M059J (cell line): ENCODE measurements around the gene CLK4. TPM values are rescaled to one million over a fixed set of nuclear protein-coding genes. Genes with fewer than 3 reads are reported as not detected.

ENCODE experiments used
- DNase-seq: peaks from one replicate; pipeline ENCODE4 v3.0.0-alpha.2; 2012; ENCODE audit warnings: low read depth
- total RNA-seq: library from RNA; depleted of rRNA; stranded (reverse); fragments of >200 nt; shearing (Covaris generic); gene quantifications from 2 replicates; pipeline ENCODE4 v1.2.3, GENCODE V29; 2014

The CLK4 gene
- total RNA-seq, 1 experiment from 2014 or later, result 6.6 TPM

DNA sequence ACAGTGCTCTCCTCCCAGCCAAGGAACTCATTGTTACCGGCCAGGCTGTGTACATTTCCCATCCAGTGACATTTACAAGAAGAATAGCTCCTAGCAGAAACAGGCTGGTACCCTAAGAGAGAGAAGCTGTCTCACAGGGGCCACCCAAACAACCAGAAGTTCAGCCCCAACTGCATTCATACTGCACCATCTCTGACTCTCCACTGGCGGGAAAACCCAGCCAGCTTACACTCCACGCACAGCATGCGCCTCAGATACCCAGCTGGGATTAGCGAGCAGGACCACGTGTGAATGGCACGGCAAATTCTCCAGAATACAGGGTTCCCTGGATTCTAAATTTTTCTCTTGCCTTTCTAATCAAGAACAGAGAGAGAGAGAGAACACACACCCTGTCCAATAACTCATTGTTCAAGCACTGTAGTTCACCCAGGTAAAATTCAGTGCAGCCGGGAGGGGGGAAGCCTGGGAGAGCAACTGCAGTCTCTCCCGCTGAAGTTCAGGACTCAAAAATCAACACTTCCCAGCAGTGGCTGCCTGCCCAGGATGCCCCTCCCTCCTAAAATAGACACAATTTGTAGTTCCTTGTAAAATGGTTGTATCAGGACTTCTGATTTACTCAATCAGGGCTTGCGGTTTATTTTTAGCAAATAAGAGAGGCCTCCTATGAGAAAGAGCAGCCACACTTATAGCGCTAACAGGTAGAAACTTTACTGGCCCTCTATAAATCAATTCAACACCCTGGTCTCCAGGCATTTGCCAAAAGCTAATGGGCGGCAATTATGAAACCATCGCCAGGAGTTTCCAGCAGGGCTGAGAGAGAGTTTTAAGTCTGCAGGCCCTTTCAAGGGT, 38.9 kb downstream of the CLK4 start:
- no peak for DNase-seq

- DNase-seq, result no peak
Observed at GRCh38 chr5:178586396-178586795, 40.5 kb downstream of the CLK4 start.

GRCh38 chr5:178585421-178585820, 41.4 kb downstream of the CLK4 start:
- DNase-seq, result peak; percentile 32

DNA sequence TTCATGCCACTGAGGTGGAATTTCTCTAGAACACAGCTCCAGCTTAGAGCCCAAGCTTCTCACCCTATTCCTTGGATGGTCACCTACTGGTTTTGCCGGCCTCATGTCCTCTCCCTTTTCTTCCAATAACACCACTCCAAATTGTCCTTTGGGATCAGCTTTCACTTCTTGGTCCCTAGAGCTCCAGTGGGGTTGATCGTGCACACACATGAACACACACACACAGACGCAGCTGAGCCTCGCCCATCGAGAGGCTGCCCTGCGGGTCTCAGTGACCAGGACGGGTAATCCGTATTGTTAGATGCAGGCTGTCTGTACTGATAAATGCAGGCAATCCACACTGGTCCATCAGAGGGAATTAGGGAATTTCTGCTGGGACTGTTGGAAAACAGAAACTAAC, 43.6 kb downstream of the CLK4 start:
- no peak for DNase-seq

DNA sequence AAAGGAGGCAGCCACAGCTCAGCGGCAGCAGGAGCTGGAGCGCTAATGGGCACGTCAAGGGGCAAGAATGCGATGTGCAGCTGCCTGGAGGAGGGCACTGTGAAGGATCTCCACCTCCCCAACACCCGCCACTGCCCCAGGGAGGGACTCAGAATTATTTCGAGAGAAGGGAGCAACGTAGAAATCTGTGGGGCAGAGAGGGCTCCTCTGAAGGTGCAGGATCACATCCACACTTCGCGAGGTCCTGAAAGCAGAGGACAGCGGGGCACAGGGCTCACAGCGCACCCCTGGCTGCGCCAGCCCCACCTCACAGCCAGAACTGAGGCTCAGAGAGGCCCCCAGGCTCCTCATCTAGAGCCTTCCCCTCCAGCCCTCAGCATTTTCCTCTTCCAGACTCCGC, 44.6 kb downstream of the CLK4 start:
- no peak for DNase-seq

GRCh38 chr5:178581621-178582020, 45.2 kb downstream of the CLK4 start:
- no peak for DNase-seq

- no peak for DNase-seq
Observed at GRCh38 chr5:178580271-178580955, 46.4 kb downstream of the CLK4 start.

- no peak for DNase-seq
Observed at GRCh38 chr5:178577944-178578343, 48.9 kb downstream of the CLK4 start.

DNA sequence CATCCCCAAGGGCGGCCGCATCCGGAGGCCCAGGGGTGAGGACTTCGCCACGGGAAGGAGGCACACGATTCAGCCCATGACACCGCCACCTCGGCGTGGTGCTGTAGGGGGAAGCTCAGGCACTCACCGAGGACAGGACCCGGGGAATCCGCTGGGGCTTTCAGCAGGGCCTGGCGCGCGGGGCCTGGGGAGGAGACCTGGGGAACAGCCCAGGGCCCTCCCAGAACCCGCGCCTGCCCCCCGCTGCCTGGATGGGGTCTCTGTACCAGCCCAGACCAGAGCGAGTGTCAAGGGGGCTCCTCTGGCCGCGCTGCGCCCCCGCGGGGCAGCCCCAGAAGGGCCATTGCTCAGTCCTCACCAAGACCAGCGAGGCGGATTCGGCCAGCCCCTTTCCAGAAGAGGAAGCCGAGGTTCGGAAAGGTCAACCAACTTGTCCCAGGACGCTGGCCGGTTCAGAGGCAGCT, 49.4 kb downstream of the CLK4 start:
- no peak for DNase-seq

- DNase-seq, result no peak
Observed at GRCh38 chr5:178576591-178577351, 50.1 kb downstream of the CLK4 start.

DNA sequence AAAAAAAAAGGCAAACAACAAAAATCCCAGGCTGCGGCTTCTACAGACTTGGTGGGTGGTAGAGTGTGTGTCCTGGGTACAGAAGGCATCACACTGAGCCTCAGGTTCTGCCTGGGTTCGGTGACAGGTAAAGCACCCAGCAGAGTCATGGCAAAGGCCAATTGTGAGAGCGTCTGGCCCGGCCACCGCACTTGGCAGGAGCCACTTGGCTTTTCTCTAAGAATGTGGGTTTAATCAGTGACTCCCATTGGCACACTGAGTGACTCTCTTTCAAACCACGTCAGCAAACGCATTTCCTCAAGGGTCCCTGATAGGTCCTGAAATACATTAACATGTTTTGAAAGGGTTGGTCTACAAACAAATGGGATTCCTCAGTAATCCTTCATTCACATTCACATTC, 53.6 kb downstream of the CLK4 start:
- no peak for DNase-seq

DNA sequence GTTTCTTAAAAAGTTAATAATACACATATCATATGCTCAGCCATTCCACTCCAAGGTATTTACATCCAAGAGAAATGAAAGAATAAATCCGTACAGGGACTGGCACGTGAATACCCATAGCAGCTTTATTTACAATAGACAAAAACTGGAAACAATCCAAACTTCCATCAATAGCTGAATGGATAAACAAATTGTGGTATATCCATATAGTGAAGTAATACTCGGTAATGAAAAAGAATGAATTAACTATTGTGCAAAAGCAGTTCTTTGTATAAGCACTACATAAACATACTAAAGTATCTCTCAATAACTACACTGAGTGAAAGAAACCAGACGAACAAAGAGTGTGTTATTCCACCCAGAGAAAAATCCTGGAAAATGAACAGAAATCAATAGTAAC, 54.2 kb downstream of the CLK4 start:
- no peak for DNase-seq

GRCh38 chr5:178569485-178569884, 57.4 kb downstream of the CLK4 start:
- no peak for DNase-seq

DNA sequence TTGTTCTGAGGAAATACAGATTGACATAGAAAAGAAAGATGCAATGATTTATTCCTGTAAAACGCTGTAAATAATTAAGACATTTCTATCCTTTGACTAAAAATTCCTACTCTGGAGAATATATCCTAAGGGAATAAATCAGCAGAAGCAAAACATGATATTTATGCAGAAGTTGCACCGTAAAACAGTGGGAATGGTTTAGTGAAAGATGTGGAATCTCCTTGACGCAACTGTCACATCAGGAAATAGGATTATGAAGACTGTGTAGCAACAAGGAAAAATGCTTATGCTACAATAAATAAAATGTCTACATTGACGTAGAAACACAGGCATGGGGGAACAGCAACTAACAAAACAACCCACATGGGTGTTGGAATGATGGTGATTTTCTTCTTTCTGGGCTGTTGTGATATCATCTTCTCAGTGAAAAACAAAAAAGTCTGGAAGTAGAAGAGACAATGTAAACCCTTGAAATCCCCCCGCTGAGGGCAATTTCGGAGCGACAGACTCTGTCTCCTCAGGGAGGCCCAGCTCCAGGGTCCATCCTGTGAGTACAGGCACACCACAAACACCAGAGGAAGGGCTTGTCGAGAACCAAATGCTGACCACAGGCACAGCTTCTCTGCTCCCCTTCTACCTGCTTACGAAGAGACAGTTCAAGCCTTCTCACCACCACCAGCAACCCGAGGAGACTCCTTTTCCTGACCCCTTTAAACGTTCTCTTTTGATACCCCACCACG, 61.9 kb downstream of the CLK4 start:
- no peak for DNase-seq

DNA sequence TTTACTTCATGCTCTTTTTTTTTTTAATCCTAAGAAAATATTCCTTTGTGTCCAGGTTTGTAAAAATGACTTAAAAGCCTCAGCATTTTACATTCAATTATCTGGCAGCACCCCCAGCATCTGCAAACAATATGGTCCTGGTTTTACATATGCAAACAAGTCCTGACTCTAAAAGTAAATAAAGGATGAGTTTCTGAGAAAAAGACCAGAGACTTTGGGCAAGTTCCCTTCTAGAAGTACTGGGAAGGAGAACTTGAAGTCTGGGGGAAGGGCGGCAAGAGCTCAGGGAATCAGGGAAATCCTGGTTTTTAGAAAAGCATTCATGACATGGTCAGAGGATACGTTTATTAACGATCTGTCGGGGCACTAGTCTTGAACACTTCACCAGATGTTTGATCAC, 62.5 kb downstream of the CLK4 start:
- no peak for DNase-seq

GRCh38 chr5:178563621-178564020, 63.2 kb downstream of the CLK4 start:
- DNase-seq, result no peak

GRCh38 chr5:178561746-178562264, 65.0 kb downstream of the CLK4 start:
- DNase-seq, result no peak

- no peak for DNase-seq
Observed at GRCh38 chr5:178560911-178561310, 65.9 kb downstream of the CLK4 start.

DNA sequence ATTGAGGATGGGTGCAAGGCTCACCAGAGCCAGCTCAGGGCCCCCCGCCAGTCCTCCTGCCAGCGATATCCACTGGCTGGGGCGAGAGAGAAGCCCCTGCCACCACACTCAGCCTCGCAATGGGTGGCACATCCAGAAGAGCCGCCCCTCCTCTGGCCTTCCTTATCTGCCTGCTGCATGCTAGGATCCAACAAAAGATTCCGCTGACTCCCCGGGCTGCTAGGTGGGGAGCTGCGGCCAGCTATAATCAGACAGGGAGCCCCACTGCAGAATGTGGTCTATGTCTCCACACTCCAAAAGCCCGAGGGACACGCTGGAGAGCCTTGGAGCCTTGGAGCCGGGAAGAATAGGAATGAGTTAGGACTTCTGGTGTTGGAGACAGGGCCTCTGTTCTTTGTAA, 69.4 kb downstream of the CLK4 start:
- DNase-seq, result no peak

DNA sequence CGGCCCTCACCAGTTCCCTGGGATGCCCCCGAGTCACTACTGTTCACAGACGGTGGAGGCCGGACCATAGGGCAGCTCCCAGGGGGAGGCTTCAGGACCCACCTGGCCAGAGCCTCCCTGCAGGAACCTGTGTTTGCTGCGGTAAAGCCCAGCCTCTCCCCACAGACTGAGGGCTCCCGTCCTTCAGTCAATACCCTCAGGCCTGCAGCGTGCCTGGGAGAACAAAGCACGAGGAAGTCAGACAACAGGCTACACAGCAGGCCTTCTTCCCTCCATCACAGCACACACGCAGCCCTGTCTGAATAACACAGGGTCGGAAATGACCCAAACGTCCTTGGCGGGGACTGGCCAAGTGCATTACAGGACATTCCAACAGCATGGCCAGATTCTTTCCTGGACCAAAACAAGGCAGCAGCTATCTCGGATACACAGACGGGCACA, 71.1 kb downstream of the CLK4 start:
- DNase-seq, result no peak

GRCh38 chr5:178555005-178555404, 71.8 kb downstream of the CLK4 start:
- DNase-seq, result no peak
